ENCODE data around the gene PDPN. TPM values are rescaled to one million over a fixed set of nuclear protein-coding genes. Genes with fewer than 3 reads are reported as not detected.

Gene PDPN
- polyA plus RNA-seq, 1 of the 3 experiments (the other 2 are of a cell fraction) = not detected

- no peaks in the 10 kb centered on the region for H3K27me3 ChIP-seq (ENCODE audit: insufficient read depth)
- H2AFZ ChIP-seq (ENCODE audit: low read depth) = no peak overlapping the region
- H3K9me2 ChIP-seq = no peaks in the 10 kb centered on the region
- H3F3A ChIP-seq (replicated peaks; ENCODE audit: insufficient read depth) = no peaks in the 10 kb centered on the region
- no peak overlapping the region for H3K4me3 ChIP-seq (ENCODE audit: low read depth in 2 of 2, low read length in 1 of 2)
- no peak overlapping the region for H3K4me2 ChIP-seq
- H4K20me1 ChIP-seq (ENCODE audit: insufficient read depth) = no peaks in the 10 kb centered on the region
- no peaks in the 10 kb centered on the region for H3K79me2 ChIP-seq (ENCODE audit: insufficient read depth)
- no peaks in the 10 kb centered on the region for H3K36me3 ChIP-seq (replicated peaks in 1 of 2; ENCODE audit: control insufficient read depth in 1 of 2, insufficient read depth in 2 of 2, low read length in 1 of 2)
- no peaks in the 10 kb centered on the region for H3K9me3 ChIP-seq
- H3K9ac ChIP-seq = no peak overlapping the region
- POLR2A ChIA-PET = no interaction called here
- TF ChIP-seq TAF1 (IDR thresholded peaks at IDR 0.05; ENCODE audit: borderline replicate concordance, low read depth, low read length) (no peak), SIN3A (IDR thresholded peaks at IDR 0.05; ENCODE audit: borderline replicate concordance, low read depth, low read length) (no peak), MXI1 (IDR thresholded peaks at IDR 0.05; ENCODE audit: low read depth, low read length) (no peak), RAD21 (IDR thresholded peaks at IDR 0.05; ENCODE audit: low read length) (no peak), PBX3 (IDR thresholded peaks at IDR 0.05) (no peak), REST (IDR thresholded peaks at IDR 0.05; ENCODE audit: low read depth, low read length) (no peak), CTCF (IDR thresholded peaks at IDR 0.05) (no peak), ELF1 (IDR thresholded peaks at IDR 0.05) (no peak)
- TF ChIP-seq, protein P1, sequence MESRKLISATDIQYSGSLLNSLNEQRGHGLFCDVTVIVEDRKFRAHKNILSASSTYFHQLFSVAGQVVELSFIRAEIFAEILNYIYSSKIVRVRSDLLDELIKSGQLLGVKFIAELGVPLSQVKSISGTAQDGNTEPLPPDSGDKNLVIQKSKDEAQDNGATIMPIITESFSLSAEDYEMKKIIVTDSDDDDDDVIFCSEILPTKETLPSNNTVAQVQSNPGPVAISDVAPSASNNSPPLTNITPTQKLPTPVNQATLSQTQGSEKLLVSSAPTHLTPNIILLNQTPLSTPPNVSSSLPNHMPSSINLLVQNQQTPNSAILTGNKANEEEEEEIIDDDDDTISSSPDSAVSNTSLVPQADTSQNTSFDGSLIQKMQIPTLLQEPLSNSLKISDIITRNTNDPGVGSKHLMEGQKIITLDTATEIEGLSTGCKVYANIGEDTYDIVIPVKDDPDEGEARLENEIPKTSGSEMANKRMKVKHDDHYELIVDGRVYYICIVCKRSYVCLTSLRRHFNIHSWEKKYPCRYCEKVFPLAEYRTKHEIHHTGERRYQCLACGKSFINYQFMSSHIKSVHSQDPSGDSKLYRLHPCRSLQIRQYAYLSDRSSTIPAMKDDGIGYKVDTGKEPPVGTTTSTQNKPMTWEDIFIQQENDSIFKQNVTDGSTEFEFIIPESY (IDR thresholded peaks at IDR 0.05; ENCODE audit: borderline replicate concordance, low read depth) = no peak
- TF ChIP-seq, protein P2, sequence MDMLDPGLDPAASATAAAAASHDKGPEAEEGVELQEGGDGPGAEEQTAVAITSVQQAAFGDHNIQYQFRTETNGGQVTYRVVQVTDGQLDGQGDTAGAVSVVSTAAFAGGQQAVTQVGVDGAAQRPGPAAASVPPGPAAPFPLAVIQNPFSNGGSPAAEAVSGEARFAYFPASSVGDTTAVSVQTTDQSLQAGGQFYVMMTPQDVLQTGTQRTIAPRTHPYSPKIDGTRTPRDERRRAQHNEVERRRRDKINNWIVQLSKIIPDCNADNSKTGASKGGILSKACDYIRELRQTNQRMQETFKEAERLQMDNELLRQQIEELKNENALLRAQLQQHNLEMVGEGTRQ (IDR thresholded peaks at IDR 0.05; ENCODE audit: borderline replicate concordance, low read depth, low read length) = no peak
- DNase-seq = no peak
- CTCF ChIA-PET = interaction anchor here (0.8 kb wide), 1 partner anchor 144 kb away, joined by 3 read pairs; no protein-coding TSS in a partner anchor
- H3K4me1 ChIP-seq (ENCODE audit: control insufficient read depth in 1 of 2, insufficient read depth in 2 of 2, low read depth in 1 of 2, low read length in 1 of 2) = no peaks in the 10 kb centered on the region; a peak in 2 of 4 replicates
- H3K27ac ChIP-seq (ENCODE audit: low read depth in 2 of 2, low read length in 1 of 2) = no peak overlapping the region
- 25% methylated on average over 5 of the region's 5 CpGs for WGBS (ENCODE audit: low lambda C conversion rate)
Measured at GRCh38 chr1:13661539-13661938, 77.9 kb downstream of the PDPN start.
